ENCODE data around the gene UBE2D3. TPM values are rescaled to one million over a fixed set of nuclear protein-coding genes. Genes with fewer than 3 reads are reported as not detected.

The UBE2D3 gene
- total RNA-seq, 1 donor from 2014 or later, result 312 TPM

- H3K9me3 Mint-ChIP-seq, result no peaks in the 10 kb centered on the region
- TF ChIP-seq CTCF (conservative IDR thresholded peaks at IDR 0.05), result no peak
- no peak overlapping the region for H3K27ac Mint-ChIP-seq (ENCODE audit: unreplicated experiment)
- H3K4me3 Mint-ChIP-seq, result no peak overlapping the region
- H3K27me3 Mint-ChIP-seq (ENCODE audit: low read depth), result no peaks in the 10 kb centered on the region
- H3K36me3 Mint-ChIP-seq (ENCODE audit: low read depth), result no peaks in the 10 kb centered on the region
- H3K4me1 Mint-ChIP-seq, result peaks cover 24% of the 10 kb centered on the region
- DNase-seq (ENCODE audit: low read depth, low spot score), result no peak
Measured at GRCh38 chr4:102828497-102828808, 1.1 kb upstream of the UBE2D3 start.

DNA sequence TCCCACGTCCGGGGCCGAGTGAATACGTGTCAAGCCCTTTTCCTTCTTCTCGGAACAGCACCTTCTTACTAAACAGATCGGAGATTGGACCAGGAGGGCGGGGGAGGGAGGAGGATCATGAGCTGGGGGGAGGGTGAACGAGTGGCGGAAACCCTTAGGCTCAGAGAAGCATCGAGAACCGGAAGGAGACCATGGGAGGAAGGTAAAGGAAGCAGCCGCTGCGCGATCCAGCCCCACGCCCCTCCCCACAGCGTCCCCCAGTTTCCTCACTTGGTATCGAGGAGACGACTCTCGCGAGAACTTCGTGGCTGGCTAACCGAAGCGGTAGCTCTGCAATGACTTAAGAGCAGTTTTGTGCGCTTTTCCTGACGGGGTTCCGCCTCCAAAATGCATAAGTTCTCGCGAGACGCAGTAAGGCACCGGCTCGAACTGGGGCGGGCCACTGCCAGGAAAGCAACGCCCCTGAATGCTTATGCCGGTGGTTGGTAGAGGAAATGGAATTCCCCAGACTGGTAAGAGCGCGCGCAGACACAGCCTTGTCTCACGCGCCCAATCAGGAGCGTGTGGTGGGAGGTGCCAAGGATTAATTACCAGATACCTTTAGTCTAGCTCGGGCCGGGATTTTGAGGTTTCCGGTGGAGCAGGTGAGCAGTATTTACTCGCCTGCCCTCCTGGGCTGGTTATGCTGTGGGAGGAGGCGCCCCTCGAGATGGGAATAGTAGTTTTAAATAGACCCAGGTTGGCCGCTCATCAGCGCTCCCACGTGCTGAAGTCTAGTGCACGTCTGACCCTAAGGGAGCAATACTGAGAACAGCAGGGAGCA, 534 bp upstream of the UBE2D3 start:
- Mint-ChIP-seq H3K4me1 (peaks cover 26% of the 10 kb centered on the region), H3K4me3 (no peak overlapping the region), H3K36me3 (ENCODE audit: low read depth) (peaks cover 2% of the 10 kb centered on the region), H3K9me3 (no peaks in the 10 kb centered on the region), H3K27ac (ENCODE audit: unreplicated experiment) (no peak overlapping the region), H3K27me3 (ENCODE audit: low read depth) (no peaks in the 10 kb centered on the region)
- peak; percentile 90 for DNase-seq (ENCODE audit: low read depth, low spot score)
- TF ChIP-seq CTCF (conservative IDR thresholded peaks at IDR 0.05), result no peak

DNA sequence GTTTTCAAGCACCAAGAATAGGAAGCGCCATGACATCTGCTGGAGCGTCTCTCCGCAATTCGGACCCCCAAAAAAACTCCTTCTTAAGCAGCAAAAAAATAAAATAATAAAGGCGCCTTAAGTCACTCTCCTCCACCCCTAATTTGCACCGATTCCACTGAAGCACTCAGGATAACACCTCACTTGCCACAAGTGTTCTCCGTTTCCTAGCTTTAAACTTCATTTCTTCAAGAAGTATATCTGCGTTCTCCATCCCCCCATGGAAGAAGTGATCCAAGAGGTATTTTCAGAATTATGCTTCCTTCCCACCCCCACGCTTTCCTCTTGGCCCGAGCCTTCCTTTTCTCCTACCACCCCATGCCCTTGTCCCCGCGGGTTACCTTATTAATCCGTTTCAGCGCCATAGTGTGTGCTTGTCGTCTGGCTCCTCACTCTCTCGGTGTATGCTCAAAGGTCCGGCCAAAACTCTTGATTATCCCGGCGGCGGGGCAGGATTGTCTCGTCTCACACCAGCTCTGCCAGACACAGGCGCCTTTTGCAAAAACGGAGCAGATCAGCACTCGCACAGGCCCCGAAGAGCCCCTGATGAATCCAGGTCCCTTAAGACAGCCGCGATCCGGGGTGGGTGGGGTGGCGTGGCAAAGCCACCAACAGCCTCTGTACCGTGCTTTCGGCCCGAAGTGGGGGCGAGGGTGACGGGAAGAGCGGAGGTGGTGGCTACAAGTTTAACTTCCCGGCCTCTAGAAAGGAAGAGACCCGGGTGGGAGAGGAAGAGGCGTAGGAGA, 1.1 kb downstream of the UBE2D3 start:
- H3K36me3 Mint-ChIP-seq (ENCODE audit: low read depth), result peaks cover 3% of the 10 kb centered on the region
- no peaks in the 10 kb centered on the region for H3K9me3 Mint-ChIP-seq
- no peak for DNase-seq (ENCODE audit: low read depth, low spot score)
- TF ChIP-seq CTCF (conservative IDR thresholded peaks at IDR 0.05), result no peak
- peaks cover 26% of the 10 kb centered on the region for H3K4me1 Mint-ChIP-seq
- no peak overlapping the region for H3K4me3 Mint-ChIP-seq
- no peak overlapping the region for H3K27ac Mint-ChIP-seq (ENCODE audit: unreplicated experiment)
- H3K27me3 Mint-ChIP-seq (ENCODE audit: low read depth), result no peaks in the 10 kb centered on the region

GRCh38 chr4:102825261-102826091, 1.9 kb downstream of the UBE2D3 start:
- Mint-ChIP-seq H3K4me1 (peaks cover 34% of the 10 kb centered on the region), H3K36me3 (ENCODE audit: low read depth) (peaks cover 3% of the 10 kb centered on the region), H3K27ac (ENCODE audit: unreplicated experiment) (no peak overlapping the region), H3K9me3 (no peaks in the 10 kb centered on the region), H3K4me3 (no peak overlapping the region), H3K27me3 (ENCODE audit: low read depth) (no peaks in the 10 kb centered on the region)
- no peak for TF ChIP-seq CTCF (conservative IDR thresholded peaks at IDR 0.05)
- DNase-seq (ENCODE audit: low read depth, low spot score), result peak; percentile 6

DNA sequence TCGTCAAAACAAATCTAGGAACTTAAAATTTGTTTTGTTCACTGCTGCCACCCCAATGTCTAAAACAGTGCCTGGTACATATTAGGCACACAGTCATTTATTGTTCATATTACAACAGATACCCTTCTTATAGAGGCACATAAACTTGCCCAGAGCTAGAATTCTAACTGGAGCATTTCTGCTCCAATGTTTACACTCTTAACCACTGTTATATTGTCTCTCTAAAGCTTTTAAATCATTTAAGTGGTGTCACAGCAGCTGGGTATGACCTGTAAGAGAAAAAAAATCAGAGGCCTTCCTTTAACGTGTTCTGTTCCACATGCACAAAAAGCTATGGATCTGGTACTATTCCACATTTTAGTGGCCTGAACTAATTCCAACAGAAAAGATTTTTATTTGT, 3.0 kb downstream of the UBE2D3 start:
- DNase-seq (ENCODE audit: low read depth, low spot score), result no peak
- no peak for TF ChIP-seq CTCF (conservative IDR thresholded peaks at IDR 0.05)
- no peak overlapping the region for H3K4me3 Mint-ChIP-seq
- H3K4me1 Mint-ChIP-seq, result peaks cover 43% of the 10 kb centered on the region
- H3K27me3 Mint-ChIP-seq (ENCODE audit: low read depth), result no peaks in the 10 kb centered on the region
- H3K27ac Mint-ChIP-seq (ENCODE audit: unreplicated experiment), result no peak overlapping the region
- H3K9me3 Mint-ChIP-seq, result no peaks in the 10 kb centered on the region
- peaks cover 7% of the 10 kb centered on the region for H3K36me3 Mint-ChIP-seq (ENCODE audit: low read depth)

All from neural crest cell (in vitro differentiated cells).